KMS-11 (cell line): ENCODE results near the gene NRM.

Experiments used
- H2AFZ ChIP-seq: fragments of 200-600 bp; sonication (generic); 2 replicates; pipeline ENCODE4 v1.6.1; 2016; ENCODE audit warnings: antibody characterized with exemption, mixed run types, low read depth
- H3K27ac ChIP-seq: fragments of 200-600 bp; sonication (generic); 2 replicates; pipeline ENCODE4 v1.6.1; 2016; ENCODE audit warnings: mild to moderate bottlenecking, mixed run types
- H3K27me3 ChIP-seq: fragments of 200-600 bp; sonication (generic); 2 replicates; pipeline ENCODE4 v1.6.1; 2017; ENCODE audit warnings: mild to moderate bottlenecking, low read depth, mixed run types, moderate library complexity; ENCODE audit not compliant: insufficient read depth
- H3K36me3 ChIP-seq: fragments of 200-600 bp; sonication (generic); 2 replicates; pipeline ENCODE4 v1.6.1; 2017; ENCODE audit warnings: mild to moderate bottlenecking, mixed run types; ENCODE audit not compliant: insufficient read depth
- H3K4me1 ChIP-seq: fragments of 200-600 bp; sonication (generic); 2 replicates; pipeline ENCODE4 v1.6.1; 2016; ENCODE audit warnings: mild to moderate bottlenecking, low read depth, mixed run types; ENCODE audit not compliant: poor library complexity, severe bottlenecking
- H3K4me2 ChIP-seq: fragments of 200-600 bp; sonication (generic); 2 replicates; pipeline ENCODE4 v1.7.0; 2016; ENCODE audit warnings: mild to moderate bottlenecking, mixed run types
- H3K4me3 ChIP-seq: fragments of 200-600 bp; sonication (generic); IDR thresholded peaks from 2 replicates; pipeline ENCODE4 v1.6.1; 2017; ENCODE audit warnings: low read depth, low read length, mixed read lengths; ENCODE audit not compliant: insufficient read depth
- H3K79me2 ChIP-seq: fragments of 200-600 bp; sonication (generic); 2 replicates; pipeline ENCODE4 v1.6.1; 2016; ENCODE audit warnings: low read depth, mixed run types; ENCODE audit not compliant: insufficient read depth
- H3K9ac ChIP-seq: fragments of 200-600 bp; sonication (generic); 2 replicates; pipeline ENCODE4 v1.6.1; 2016; ENCODE audit warnings: mild to moderate bottlenecking, mixed run types
- H4K20me1 ChIP-seq: fragments of 200-600 bp; sonication (generic); 2 replicates; pipeline ENCODE4 v1.6.1; 2016; ENCODE audit warnings: mild to moderate bottlenecking, mixed run types; ENCODE audit not compliant: insufficient read depth
- CTCF ChIP-seq: fragments of 200-600 bp; sonication (generic); conservative IDR thresholded peaks from 2 replicates; pipeline ENCODE4 v1.6.1; 2017; ENCODE audit warnings: low read depth, mild to moderate bottlenecking, antibody characterized with exemption, low read length, moderate library complexity, mixed read lengths

The NRM gene

GRCh38 chr6:30703011-30703410 is 12.2 kb upstream of the NRM start:
- Histone ChIP-seq H3K4me2 (no peak overlapping the region), H3K27me3 (no peaks in the 10 kb centered on the region), H3K79me2 (no peaks in the 10 kb centered on the region), H3K4me1 (peaks cover 17% of the 10 kb centered on the region), H3K27ac (no peak overlapping the region), H4K20me1 (no peaks in the 10 kb centered on the region), H3K4me3 (no peak overlapping the region), H3K36me3 (no peaks in the 10 kb centered on the region), H3K9ac (no peak overlapping the region), H2AFZ (no peak overlapping the region)
- no peak for TF ChIP-seq CTCF

- no peaks in the 10 kb centered on the region for H3K79me2 ChIP-seq
- TF ChIP-seq CTCF, result no peak
- H3K4me2 ChIP-seq, result no peak overlapping the region
- no peak overlapping the region for H2AFZ ChIP-seq
- H3K4me1 ChIP-seq, result no peaks in the 10 kb centered on the region
- H3K9ac ChIP-seq, result no peak overlapping the region
- H3K4me3 ChIP-seq, result no peak overlapping the region
- H4K20me1 ChIP-seq, result no peaks in the 10 kb centered on the region
- no peaks in the 10 kb centered on the region for H3K36me3 ChIP-seq
- no peak overlapping the region for H3K27ac ChIP-seq
- no peaks in the 10 kb centered on the region for H3K27me3 ChIP-seq
Measured at GRCh38 chr6:30700340-30700739, 9.6 kb upstream of the NRM start.

GRCh38 chr6:30696432-30696831 is 5.6 kb upstream of the NRM start:
- Histone ChIP-seq H3K4me2 (no peak overlapping the region), H3K79me2 (no peaks in the 10 kb centered on the region), H2AFZ (no peak overlapping the region), H3K27me3 (no peaks in the 10 kb centered on the region), H3K36me3 (no peaks in the 10 kb centered on the region), H4K20me1 (no peaks in the 10 kb centered on the region), H3K4me1 (peaks cover 9% of the 10 kb centered on the region), H3K4me3 (no peak overlapping the region), H3K27ac (no peak overlapping the region), H3K9ac (no peak overlapping the region)
- no peak for TF ChIP-seq CTCF

- Histone ChIP-seq H3K4me3 (no peak overlapping the region), H3K79me2 (no peaks in the 10 kb centered on the region; the same call in 1 of the 2 replicates), H3K27me3 (no peaks in the 10 kb centered on the region), H3K4me1 (peaks cover 37% of the 10 kb centered on the region), H2AFZ (peak overlapping the region; percentile 90), H4K20me1 (no peaks in the 10 kb centered on the region), H3K9ac (peak overlapping the region; percentile 49; the same call in 1 of the 2 replicates), H3K36me3 (no peaks in the 10 kb centered on the region), H3K4me2 (peak overlapping the region; percentile 96), H3K27ac (peak overlapping the region; percentile 50; the same call in 1 of the 2 replicates)
- TF ChIP-seq CTCF, result no peak
Measured at GRCh38 chr6:30691208-30691847, 544 bp upstream of the NRM start.
